WTC11 (cell line): ENCODE data around the gene ASB2. TPM values are rescaled to one million over a fixed set of nuclear protein-coding genes. Genes with fewer than 3 reads are reported as not detected.

Source experiments
- ATAC-seq: fragments of 200-7000 bp; cut with Tn5 transposase; 2 replicates; pipeline ENCODE4 v1.10.0; 2021; ENCODE audit warnings: mild to moderate bottlenecking, moderate library complexity
- CTCF ChIA-PET: fragments of 300-600 bp; sonication (Branson Sonifier 250); formaldehyde crosslinking; loops from one replicate; lab custom pipeline; 2021; ENCODE audit warnings: antibody characterized with exemption; lab: Charles Lee
- POLR2A ChIA-PET: fragments of 350-600 bp; sonication (Branson Sonifier 250); formaldehyde crosslinking; loops from one replicate; lab custom pipeline; 2021; ENCODE audit warnings: antibody characterized with exemption; lab: Charles Lee
- DNase-seq: peaks from one replicate; pipeline ENCODE4 v3.0.0; 2021; ENCODE audit warnings: low spot score
- H3K27ac Mint-ChIP-seq: 2 replicates; pipeline ENCODE4 v1.8.0; 2021; ENCODE audit warnings: mixed read lengths
- H3K27me3 Mint-ChIP-seq: 2 replicates; pipeline ENCODE4 v1.8.0; 2021; ENCODE audit warnings: low read depth, mild to moderate bottlenecking, moderate library complexity, mixed read lengths
- H3K36me3 Mint-ChIP-seq: 2 replicates; pipeline ENCODE4 v1.8.0; 2021; ENCODE audit warnings: mixed read lengths
- H3K4me1 Mint-ChIP-seq: 2 replicates; pipeline ENCODE4 v1.8.0; 2022; ENCODE audit warnings: mixed read lengths
- H3K4me3 Mint-ChIP-seq: 2 replicates; pipeline ENCODE4 v1.8.0; 2021; ENCODE audit warnings: mild to moderate bottlenecking, moderate library complexity, mixed read lengths
- H3K9me3 Mint-ChIP-seq: 2 replicates; pipeline ENCODE4 v1.8.0; 2021; ENCODE audit warnings: mixed read lengths
- ATF3 ChIP-seq: sonication (generic); formaldehyde crosslinking; conservative IDR thresholded peaks from 2 replicates; pipeline ENCODE4 v1.8.1; 2022; ENCODE audit warnings: mild to moderate bottlenecking, missing genetic modification reagents
- ATF6 ChIP-seq: sonication (generic); formaldehyde crosslinking; IDR thresholded peaks from 2 replicates; pipeline ENCODE4 v1.8.1; 2023; ENCODE audit warnings: mild to moderate bottlenecking, missing genetic modification reagents
- CREB1 ChIP-seq: sonication (generic); formaldehyde crosslinking; IDR thresholded peaks from 2 replicates; pipeline ENCODE4 v1.8.0; 2023; ENCODE audit warnings: mild to moderate bottlenecking, missing genetic modification reagents
- E2F1 ChIP-seq: sonication (generic); formaldehyde crosslinking; IDR thresholded peaks from 2 replicates; pipeline ENCODE4 v1.8.0; 2022; ENCODE audit warnings: mild to moderate bottlenecking, missing genetic modification reagents
- MYBL2 ChIP-seq: sonication (generic); formaldehyde crosslinking; IDR thresholded peaks from 2 replicates; pipeline ENCODE4 v1.8.1; 2023; ENCODE audit warnings: mild to moderate bottlenecking, moderate library complexity, missing genetic modification reagents
- NR1H2 ChIP-seq: sonication (generic); formaldehyde crosslinking; IDR thresholded peaks from 2 replicates; pipeline ENCODE4 v1.9.0; 2021; ENCODE audit warnings: mild to moderate bottlenecking, moderate library complexity, missing genetic modification reagents
- RELA ChIP-seq: sonication (generic); formaldehyde crosslinking; IDR thresholded peaks from 2 replicates; pipeline ENCODE4 v1.8.1; 2022; ENCODE audit warnings: missing genetic modification reagents, mild to moderate bottlenecking, borderline replicate concordance
- SP1 ChIP-seq: sonication (generic); formaldehyde crosslinking; conservative IDR thresholded peaks from 2 replicates; pipeline ENCODE4 v1.8.1; 2022; ENCODE audit warnings: missing genetic modification reagents
- TCF7 ChIP-seq: sonication (generic); formaldehyde crosslinking; IDR thresholded peaks from 2 replicates; pipeline ENCODE4 v1.8.0; 2022; ENCODE audit warnings: mild to moderate bottlenecking, low read depth, missing genetic modification reagents, moderate library complexity
- TEAD1 ChIP-seq: sonication (generic); formaldehyde crosslinking; IDR thresholded peaks from 2 replicates; pipeline ENCODE4 v1.8.0; 2022; ENCODE audit warnings: mild to moderate bottlenecking, missing genetic modification reagents
- TEAD4 ChIP-seq: sonication (generic); formaldehyde crosslinking; IDR thresholded peaks from 2 replicates; pipeline ENCODE4 v1.8.0; 2022; ENCODE audit warnings: mild to moderate bottlenecking, missing genetic modification reagents
- ZNF317 ChIP-seq: sonication (generic); formaldehyde crosslinking; IDR thresholded peaks from 2 replicates; pipeline ENCODE4 v1.8.1; 2023; ENCODE audit warnings: low read depth, mild to moderate bottlenecking, moderate library complexity, missing genetic modification reagents, borderline replicate concordance
- ZNF416 ChIP-seq: fragments of 250-450 bp; sonication (Bioruptor Pico); IDR thresholded peaks from 2 replicates; pipeline ENCODE4 v1.9.0; 2021; ENCODE audit warnings: mild to moderate bottlenecking, inconsistent platforms
- ZNF671 ChIP-seq: fragments of 250-450 bp; sonication (Bioruptor Pico); IDR thresholded peaks from 2 replicates; pipeline ENCODE4 v1.8.0; 2021; ENCODE audit warnings: mild to moderate bottlenecking
- total RNA-seq: library from RNA; stranded (reverse); gene quantifications from 3 replicates; pipeline ENCODE4 v1.2.3, GENCODE V29; 2021
- TF ChIP-seq, protein P1 (sequence below): sonication (generic); formaldehyde crosslinking; conservative IDR thresholded peaks from 2 replicates; pipeline ENCODE4 v1.8.1; 2023; ENCODE audit warnings: mild to moderate bottlenecking, low read depth, missing genetic modification reagents, moderate library complexity
- TF ChIP-seq, protein P2 (sequence below): sonication (generic); formaldehyde crosslinking; IDR thresholded peaks from 2 replicates; pipeline ENCODE4 v1.8.1; 2023; ENCODE audit warnings: mild to moderate bottlenecking, missing genetic modification reagents, moderate library complexity
- TF ChIP-seq, protein P3 (sequence below): fragments of 250-450 bp; sonication (Bioruptor Pico); IDR thresholded peaks from 2 replicates; pipeline ENCODE4 v1.9.0; 2021; ENCODE audit warnings: mild to moderate bottlenecking, borderline replicate concordance
- TF ChIP-seq, protein P4 (sequence below): fragments of 250-450 bp; sonication (Bioruptor Pico); IDR thresholded peaks from 2 replicates; pipeline ENCODE4 v1.9.0; 2021; ENCODE audit warnings: mild to moderate bottlenecking
- TF ChIP-seq, protein P5 (sequence below): fragments of 200-600 bp; IDR thresholded peaks from 2 replicates; pipeline ENCODE4 v1.8.0; 2022; ENCODE audit warnings: antibody characterized with exemption

Gene ASB2
- total RNA-seq, 1 experiment from 2014 or later: 0.37 TPM

DNA sequence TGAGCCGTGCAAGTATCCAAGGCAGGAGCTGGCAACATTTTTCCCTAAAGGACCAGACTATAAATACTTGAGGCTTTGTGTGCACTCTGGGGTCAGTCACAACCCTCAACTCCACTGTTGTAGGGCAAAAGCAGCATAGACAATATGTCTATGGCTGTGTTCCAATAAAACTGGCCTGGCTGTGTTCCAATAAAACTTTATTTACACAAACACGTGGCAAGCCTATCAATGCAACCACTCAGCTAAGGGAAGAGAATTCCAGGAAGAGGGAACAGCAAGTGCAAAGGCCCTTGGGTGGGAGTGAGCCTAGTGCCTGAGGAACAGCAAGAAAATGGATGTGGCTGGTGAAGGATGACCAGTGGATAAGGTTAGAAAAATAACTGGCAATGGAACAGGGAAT, 60.6 kb downstream of the ASB2 start (continued):
- TF ChIP-seq RELA: no peak

GRCh38 chr14:93915070-93915705, 61.2 kb downstream of the ASB2 start:
- POLR2A ChIA-PET: no interaction called here
- H3K9me3 Mint-ChIP-seq: peaks cover 4% of the 10 kb centered on the region; the same call in 1 of the 2 replicates
- CTCF ChIA-PET: interaction anchor here (0.6 to 3.8 kb wide), 5 partner anchors 8 to 24 kb away, joined by 3 to 20 read pairs (median 5); no protein-coding TSS in a partner anchor
- H3K27me3 Mint-ChIP-seq: no peaks in the 10 kb centered on the region; the same call in none of the 2 replicates
- H3K27ac Mint-ChIP-seq: no peak overlapping the region
- no peak for DNase-seq
- H3K4me1 Mint-ChIP-seq: no peaks in the 10 kb centered on the region
- H3K36me3 Mint-ChIP-seq: no peaks in the 10 kb centered on the region
- no peak overlapping the region for H3K4me3 Mint-ChIP-seq
- ATAC-seq: no peak
- TF ChIP-seq NR1H2 (CRISPR knock-in tag) (no peak), E2F1 (CRISPR knock-in tag) (no peak), ATF3 (CRISPR knock-in tag) (no peak), CREB1 (no peak), ZNF317 (CRISPR knock-in tag) (no peak), SP1 (CRISPR knock-in tag) (no peak), ZNF671 (CRISPR knock-in tag) (no peak), TEAD1 (CRISPR knock-in tag) (no peak), ZNF416 (no peak), TCF7 (CRISPR knock-in tag) (no peak), MYBL2 (CRISPR knock-in tag) (no peak), TEAD4 (no peak), ATF6 (CRISPR knock-in tag) (no peak), RELA (no peak)
- TF ChIP-seq, protein P1, sequence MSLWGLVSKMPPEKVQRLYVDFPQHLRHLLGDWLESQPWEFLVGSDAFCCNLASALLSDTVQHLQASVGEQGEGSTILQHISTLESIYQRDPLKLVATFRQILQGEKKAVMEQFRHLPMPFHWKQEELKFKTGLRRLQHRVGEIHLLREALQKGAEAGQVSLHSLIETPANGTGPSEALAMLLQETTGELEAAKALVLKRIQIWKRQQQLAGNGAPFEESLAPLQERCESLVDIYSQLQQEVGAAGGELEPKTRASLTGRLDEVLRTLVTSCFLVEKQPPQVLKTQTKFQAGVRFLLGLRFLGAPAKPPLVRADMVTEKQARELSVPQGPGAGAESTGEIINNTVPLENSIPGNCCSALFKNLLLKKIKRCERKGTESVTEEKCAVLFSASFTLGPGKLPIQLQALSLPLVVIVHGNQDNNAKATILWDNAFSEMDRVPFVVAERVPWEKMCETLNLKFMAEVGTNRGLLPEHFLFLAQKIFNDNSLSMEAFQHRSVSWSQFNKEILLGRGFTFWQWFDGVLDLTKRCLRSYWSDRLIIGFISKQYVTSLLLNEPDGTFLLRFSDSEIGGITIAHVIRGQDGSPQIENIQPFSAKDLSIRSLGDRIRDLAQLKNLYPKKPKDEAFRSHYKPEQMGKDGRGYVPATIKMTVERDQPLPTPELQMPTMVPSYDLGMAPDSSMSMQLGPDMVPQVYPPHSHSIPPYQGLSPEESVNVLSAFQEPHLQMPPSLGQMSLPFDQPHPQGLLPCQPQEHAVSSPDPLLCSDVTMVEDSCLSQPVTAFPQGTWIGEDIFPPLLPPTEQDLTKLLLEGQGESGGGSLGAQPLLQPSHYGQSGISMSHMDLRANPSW (CRISPR knock-in tag): no peak
- TF ChIP-seq, protein P2, sequence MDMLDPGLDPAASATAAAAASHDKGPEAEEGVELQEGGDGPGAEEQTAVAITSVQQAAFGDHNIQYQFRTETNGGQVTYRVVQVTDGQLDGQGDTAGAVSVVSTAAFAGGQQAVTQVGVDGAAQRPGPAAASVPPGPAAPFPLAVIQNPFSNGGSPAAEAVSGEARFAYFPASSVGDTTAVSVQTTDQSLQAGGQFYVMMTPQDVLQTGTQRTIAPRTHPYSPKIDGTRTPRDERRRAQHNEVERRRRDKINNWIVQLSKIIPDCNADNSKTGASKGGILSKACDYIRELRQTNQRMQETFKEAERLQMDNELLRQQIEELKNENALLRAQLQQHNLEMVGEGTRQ (CRISPR knock-in tag): no peak
- TF ChIP-seq, protein P3, sequence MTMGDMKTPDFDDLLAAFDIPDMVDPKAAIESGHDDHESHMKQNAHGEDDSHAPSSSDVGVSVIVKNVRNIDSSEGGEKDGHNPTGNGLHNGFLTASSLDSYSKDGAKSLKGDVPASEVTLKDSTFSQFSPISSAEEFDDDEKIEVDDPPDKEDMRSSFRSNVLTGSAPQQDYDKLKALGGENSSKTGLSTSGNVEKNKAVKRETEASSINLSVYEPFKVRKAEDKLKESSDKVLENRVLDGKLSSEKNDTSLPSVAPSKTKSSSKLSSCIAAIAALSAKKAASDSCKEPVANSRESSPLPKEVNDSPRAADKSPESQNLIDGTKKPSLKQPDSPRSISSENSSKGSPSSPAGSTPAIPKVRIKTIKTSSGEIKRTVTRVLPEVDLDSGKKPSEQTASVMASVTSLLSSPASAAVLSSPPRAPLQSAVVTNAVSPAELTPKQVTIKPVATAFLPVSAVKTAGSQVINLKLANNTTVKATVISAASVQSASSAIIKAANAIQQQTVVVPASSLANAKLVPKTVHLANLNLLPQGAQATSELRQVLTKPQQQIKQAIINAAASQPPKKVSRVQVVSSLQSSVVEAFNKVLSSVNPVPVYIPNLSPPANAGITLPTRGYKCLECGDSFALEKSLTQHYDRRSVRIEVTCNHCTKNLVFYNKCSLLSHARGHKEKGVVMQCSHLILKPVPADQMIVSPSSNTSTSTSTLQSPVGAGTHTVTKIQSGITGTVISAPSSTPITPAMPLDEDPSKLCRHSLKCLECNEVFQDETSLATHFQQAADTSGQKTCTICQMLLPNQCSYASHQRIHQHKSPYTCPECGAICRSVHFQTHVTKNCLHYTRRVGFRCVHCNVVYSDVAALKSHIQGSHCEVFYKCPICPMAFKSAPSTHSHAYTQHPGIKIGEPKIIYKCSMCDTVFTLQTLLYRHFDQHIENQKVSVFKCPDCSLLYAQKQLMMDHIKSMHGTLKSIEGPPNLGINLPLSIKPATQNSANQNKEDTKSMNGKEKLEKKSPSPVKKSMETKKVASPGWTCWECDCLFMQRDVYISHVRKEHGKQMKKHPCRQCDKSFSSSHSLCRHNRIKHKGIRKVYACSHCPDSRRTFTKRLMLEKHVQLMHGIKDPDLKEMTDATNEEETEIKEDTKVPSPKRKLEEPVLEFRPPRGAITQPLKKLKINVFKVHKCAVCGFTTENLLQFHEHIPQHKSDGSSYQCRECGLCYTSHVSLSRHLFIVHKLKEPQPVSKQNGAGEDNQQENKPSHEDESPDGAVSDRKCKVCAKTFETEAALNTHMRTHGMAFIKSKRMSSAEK (CRISPR knock-in tag): no peak
- TF ChIP-seq, protein P4, sequence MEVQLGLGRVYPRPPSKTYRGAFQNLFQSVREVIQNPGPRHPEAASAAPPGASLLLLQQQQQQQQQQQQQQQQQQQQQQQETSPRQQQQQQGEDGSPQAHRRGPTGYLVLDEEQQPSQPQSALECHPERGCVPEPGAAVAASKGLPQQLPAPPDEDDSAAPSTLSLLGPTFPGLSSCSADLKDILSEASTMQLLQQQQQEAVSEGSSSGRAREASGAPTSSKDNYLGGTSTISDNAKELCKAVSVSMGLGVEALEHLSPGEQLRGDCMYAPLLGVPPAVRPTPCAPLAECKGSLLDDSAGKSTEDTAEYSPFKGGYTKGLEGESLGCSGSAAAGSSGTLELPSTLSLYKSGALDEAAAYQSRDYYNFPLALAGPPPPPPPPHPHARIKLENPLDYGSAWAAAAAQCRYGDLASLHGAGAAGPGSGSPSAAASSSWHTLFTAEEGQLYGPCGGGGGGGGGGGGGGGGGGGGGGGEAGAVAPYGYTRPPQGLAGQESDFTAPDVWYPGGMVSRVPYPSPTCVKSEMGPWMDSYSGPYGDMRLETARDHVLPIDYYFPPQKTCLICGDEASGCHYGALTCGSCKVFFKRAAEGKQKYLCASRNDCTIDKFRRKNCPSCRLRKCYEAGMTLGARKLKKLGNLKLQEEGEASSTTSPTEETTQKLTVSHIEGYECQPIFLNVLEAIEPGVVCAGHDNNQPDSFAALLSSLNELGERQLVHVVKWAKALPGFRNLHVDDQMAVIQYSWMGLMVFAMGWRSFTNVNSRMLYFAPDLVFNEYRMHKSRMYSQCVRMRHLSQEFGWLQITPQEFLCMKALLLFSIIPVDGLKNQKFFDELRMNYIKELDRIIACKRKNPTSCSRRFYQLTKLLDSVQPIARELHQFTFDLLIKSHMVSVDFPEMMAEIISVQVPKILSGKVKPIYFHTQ: no peak
- TF ChIP-seq, protein P5, sequence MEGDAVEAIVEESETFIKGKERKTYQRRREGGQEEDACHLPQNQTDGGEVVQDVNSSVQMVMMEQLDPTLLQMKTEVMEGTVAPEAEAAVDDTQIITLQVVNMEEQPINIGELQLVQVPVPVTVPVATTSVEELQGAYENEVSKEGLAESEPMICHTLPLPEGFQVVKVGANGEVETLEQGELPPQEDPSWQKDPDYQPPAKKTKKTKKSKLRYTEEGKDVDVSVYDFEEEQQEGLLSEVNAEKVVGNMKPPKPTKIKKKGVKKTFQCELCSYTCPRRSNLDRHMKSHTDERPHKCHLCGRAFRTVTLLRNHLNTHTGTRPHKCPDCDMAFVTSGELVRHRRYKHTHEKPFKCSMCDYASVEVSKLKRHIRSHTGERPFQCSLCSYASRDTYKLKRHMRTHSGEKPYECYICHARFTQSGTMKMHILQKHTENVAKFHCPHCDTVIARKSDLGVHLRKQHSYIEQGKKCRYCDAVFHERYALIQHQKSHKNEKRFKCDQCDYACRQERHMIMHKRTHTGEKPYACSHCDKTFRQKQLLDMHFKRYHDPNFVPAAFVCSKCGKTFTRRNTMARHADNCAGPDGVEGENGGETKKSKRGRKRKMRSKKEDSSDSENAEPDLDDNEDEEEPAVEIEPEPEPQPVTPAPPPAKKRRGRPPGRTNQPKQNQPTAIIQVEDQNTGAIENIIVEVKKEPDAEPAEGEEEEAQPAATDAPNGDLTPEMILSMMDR: no peak
